A673 (cell line): ENCODE data around the gene RIPOR3.

Source experiments
- CTCF ChIP-seq: fragments of 300-800, 200-600 bp; sonication (generic); conservative IDR thresholded peaks from 2 replicates; pipeline ENCODE4 v1.5.1; 2017; ENCODE audit warnings: low read depth, mild to moderate bottlenecking, antibody characterized with exemption, low read length, moderate library complexity, mixed read lengths
- EZH2 ChIP-seq: fragments of 200-600 bp; sonication (generic); IDR thresholded peaks from 2 replicates; pipeline ENCODE4 v1.6.1; 2017; ENCODE audit warnings: borderline replicate concordance, low read depth, mild to moderate bottlenecking, mixed read lengths, antibody characterized with exemption, low read length; ENCODE audit not compliant: poor library complexity, severe bottlenecking

- TF ChIP-seq CTCF (no peak), EZH2 (no peak)
These were observed 106.7 kb downstream of the RIPOR3 start for GRCh38 chr20:50584687-50585086.
